ENCODE measurements around the gene SRPX. TPM values are rescaled to one million over a fixed set of nuclear protein-coding genes. Genes with fewer than 3 reads are reported as not detected.

The SRPX gene
- total and polyA plus RNA-seq, 2 of the 13 experiments (the other 11 are each of a cell fraction or from before 2014, with no cell fraction given) = 0.30 TPM; not detected in 1

GRCh38 chrX:38106991-38107655 lies 113.5 kb downstream of the SRPX start:
- H3K4me2 ChIP-seq (ENCODE audit: low read depth, low read length) = no peak overlapping the region
- no peak; the same call in 2 of the 3 replicates for ATAC-seq
- H3K79me2 ChIP-seq (ENCODE audit: insufficient read depth, low read length) = no peaks in the 10 kb centered on the region
- H3K4me3 ChIP-seq (replicated peaks in 1 of 3; ENCODE audit: insufficient read depth in 1 of 3, low read depth in 2 of 3, low read length in 3 of 3) = no peak overlapping the region
- H3K4me1 ChIP-seq (ENCODE audit: insufficient read depth, low read length) = peaks cover 10% of the 10 kb centered on the region; the same call in 1 of the 2 replicates
- POLR2A ChIA-PET = no interaction called here
- intact Hi-C loops (cut with micrococcal nuclease; ENCODE audit: unreplicated experiment) (no loop called here), in situ Hi-C loops (cut with HindIII; ENCODE audit: extremely low pct_ligation_motif_present, low pct_unique_long_range_greater_than_20kb) (no loop called here)
- no peaks in the 10 kb centered on the region for H3K9me3 ChIP-seq (ENCODE audit: low read length)
- BruUV-seq (replicated peaks) = no TSS peak
- no peak overlapping the region for H3K27ac ChIP-seq (ENCODE audit: extremely low read length, insufficient read depth, low read length)
- H3K27me3 ChIP-seq (ENCODE audit: control insufficient read depth in 1 of 2, insufficient read depth in 2 of 2, low read length in 2 of 2) = no peaks in the 10 kb centered on the region
- no peak overlapping the region for H3K9ac ChIP-seq (ENCODE audit: insufficient read depth, low read depth, low read length)
- no peaks in the 10 kb centered on the region for H4K20me1 ChIP-seq (ENCODE audit: insufficient read depth, low read length)
- no peak for TF ChIP-seq ZNF652 (CRISPR knock-in tag; IDR thresholded peaks at IDR 0.05; ENCODE audit: borderline replicate concordance, low read depth)
- CTCF ChIA-PET (ENCODE audit: low intra/inter-chr PET ratio, low total read pairs) = no interaction called here
- WGBS (ENCODE audit: low lambda C conversion rate) = 0% methylated on average over 5 of the region's 6 CpGs
- DNase-seq (ENCODE audit: low spot score) = peak; percentile 1
- H2AFZ ChIP-seq (ENCODE audit: low read length) = no peak overlapping the region
- no peaks in the 10 kb centered on the region for H3K36me3 ChIP-seq (replicated peaks in 1 of 2; ENCODE audit: control insufficient read depth in 1 of 2, insufficient read depth in 2 of 2, low read length in 2 of 2)
- no peak for FAIRE-seq

- Histone ChIP-seq H3K4me3 (replicated peaks in 1 of 3; ENCODE audit: insufficient read depth in 1 of 3, low read depth in 2 of 3, low read length in 3 of 3) (no peak overlapping the region), H3K79me2 (ENCODE audit: insufficient read depth, low read length) (no peaks in the 10 kb centered on the region), H3K27ac (ENCODE audit: extremely low read length, insufficient read depth, low read length) (no peak overlapping the region), H3K27me3 (ENCODE audit: control insufficient read depth in 1 of 2, insufficient read depth in 2 of 2, low read length in 2 of 2) (no peaks in the 10 kb centered on the region), H3K4me1 (ENCODE audit: insufficient read depth, low read length) (peaks cover 10% of the 10 kb centered on the region; the same call in 1 of the 2 replicates), H3K9me3 (ENCODE audit: low read length) (no peaks in the 10 kb centered on the region), H3K36me3 (replicated peaks in 1 of 2; ENCODE audit: control insufficient read depth in 1 of 2, insufficient read depth in 2 of 2, low read length in 2 of 2) (no peaks in the 10 kb centered on the region), H3K4me2 (ENCODE audit: low read depth, low read length) (no peak overlapping the region), H4K20me1 (ENCODE audit: insufficient read depth, low read length) (no peaks in the 10 kb centered on the region), H3K9ac (ENCODE audit: insufficient read depth, low read depth, low read length) (no peak overlapping the region), H2AFZ (ENCODE audit: low read length) (no peak overlapping the region)
- DNase-seq (ENCODE audit: low spot score) (no peak), ATAC-seq (no peak), FAIRE-seq (no peak)
- in situ Hi-C loops (cut with HindIII; ENCODE audit: extremely low pct_ligation_motif_present, low pct_unique_long_range_greater_than_20kb) = no loop called here
- BruUV-seq (replicated peaks) = no TSS peak
- CTCF ChIA-PET (ENCODE audit: low intra/inter-chr PET ratio, low total read pairs) = no interaction called here
- intact Hi-C loops (cut with micrococcal nuclease; ENCODE audit: unreplicated experiment) = no loop called here
- TF ChIP-seq TAF15 (IDR thresholded peaks at IDR 0.05; ENCODE audit: low read depth, low read length, poor library complexity, severe bottlenecking) = no peak
- TF ChIP-seq TBX3 (IDR thresholded peaks at IDR 0.05; ENCODE audit: borderline replicate concordance) = no peak
- no peak for TF ChIP-seq MZF1 (CRISPR knock-in tag; IDR thresholded peaks at IDR 0.05; ENCODE audit: borderline replicate concordance)
- TF ChIP-seq, protein P1, sequence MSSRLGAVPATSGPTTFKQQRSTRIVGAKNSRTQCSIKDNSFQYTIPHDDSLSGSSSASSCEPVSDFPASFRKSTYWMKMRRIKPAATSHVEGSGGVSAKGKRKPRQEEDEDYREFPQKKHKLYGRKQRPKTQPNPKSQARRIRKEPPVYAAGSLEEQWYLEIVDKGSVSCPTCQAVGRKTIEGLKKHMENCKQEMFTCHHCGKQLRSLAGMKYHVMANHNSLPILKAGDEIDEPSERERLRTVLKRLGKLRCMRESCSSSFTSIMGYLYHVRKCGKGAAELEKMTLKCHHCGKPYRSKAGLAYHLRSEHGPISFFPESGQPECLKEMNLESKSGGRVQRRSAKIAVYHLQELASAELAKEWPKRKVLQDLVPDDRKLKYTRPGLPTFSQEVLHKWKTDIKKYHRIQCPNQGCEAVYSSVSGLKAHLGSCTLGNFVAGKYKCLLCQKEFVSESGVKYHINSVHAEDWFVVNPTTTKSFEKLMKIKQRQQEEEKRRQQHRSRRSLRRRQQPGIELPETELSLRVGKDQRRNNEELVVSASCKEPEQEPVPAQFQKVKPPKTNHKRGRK (CRISPR knock-in tag; IDR thresholded peaks at IDR 0.05) = no peak
- TF ChIP-seq SRSF1 (optimal IDR thresholded peaks at IDR 0.05; ENCODE audit: low read depth, low read length) = no peak
- TF ChIP-seq SRSF9 (IDR thresholded peaks at IDR 0.05; ENCODE audit: borderline replicate concordance, insufficient read depth, low read depth, low read length, poor library complexity, severe bottlenecking) = no peak
- TF ChIP-seq SETDB1 (CRISPR knock-in tag; IDR thresholded peaks at IDR 0.05; ENCODE audit: borderline replicate concordance) = no peak
- no peak for TF ChIP-seq MIXL1 (CRISPR knock-in tag; IDR thresholded peaks at IDR 0.05)
- no peak for TF ChIP-seq NFE2L1 (CRISPR knock-in tag; IDR thresholded peaks at IDR 0.05; ENCODE audit: borderline replicate concordance)
- TF ChIP-seq ZBTB2 (CRISPR knock-in tag; IDR thresholded peaks at IDR 0.05; ENCODE audit: low read depth) = no peak
- POLR2A ChIA-PET = no interaction called here
- 61% methylated on average over 3 of the region's 6 CpGs for WGBS (ENCODE audit: low lambda C conversion rate)
Measured at GRCh38 chrX:38105216-38105725, 115.4 kb downstream of the SRPX start.
